Stimulated activated CD4-positive, alpha-beta T cell treated with anti-CD3 and anti-CD28 coated beads, TNF-alpha, amount 100 ng/mL, for 4 hours (primary cell): ENCODE measurements around the gene RAB5B.
"Not testable (repeated sequence)": the region's sequence is repeated elsewhere in the genome, so short reads cannot be mapped to it uniquely, and the experiment has no call there.

Experiments used
- DNase-seq, 3 experiments: peaks; one replicate each; pipeline ENCODE4 v3.0.0-alpha.2; 2020; ENCODE audit warnings: low read depth in 3 of 3

RAB5B gene

GRCh38 chr12:56014205-56014604 is 40.3 kb downstream of the RAB5B start:
- DNase-seq: no peak

DNA sequence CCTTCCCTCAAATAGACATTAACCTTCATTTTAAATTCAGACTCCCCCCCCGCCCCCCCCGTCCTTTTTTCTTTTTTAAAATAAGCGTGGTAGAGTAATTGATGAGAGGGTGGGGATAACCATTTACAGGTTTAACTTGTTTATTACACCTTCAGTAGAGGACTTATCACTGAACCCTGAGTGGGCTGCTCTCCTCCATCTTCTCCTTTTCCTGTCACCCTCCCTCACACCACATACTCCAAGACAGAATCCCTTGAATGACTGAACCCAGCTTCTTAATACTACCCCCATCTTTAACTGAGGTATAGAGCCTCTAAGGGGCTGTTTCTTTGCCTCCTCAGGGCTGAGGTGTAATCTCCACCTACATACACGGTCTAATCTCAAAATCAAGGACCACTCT is 43.3 kb downstream of the RAB5B start:
- no peak for DNase-seq

DNA sequence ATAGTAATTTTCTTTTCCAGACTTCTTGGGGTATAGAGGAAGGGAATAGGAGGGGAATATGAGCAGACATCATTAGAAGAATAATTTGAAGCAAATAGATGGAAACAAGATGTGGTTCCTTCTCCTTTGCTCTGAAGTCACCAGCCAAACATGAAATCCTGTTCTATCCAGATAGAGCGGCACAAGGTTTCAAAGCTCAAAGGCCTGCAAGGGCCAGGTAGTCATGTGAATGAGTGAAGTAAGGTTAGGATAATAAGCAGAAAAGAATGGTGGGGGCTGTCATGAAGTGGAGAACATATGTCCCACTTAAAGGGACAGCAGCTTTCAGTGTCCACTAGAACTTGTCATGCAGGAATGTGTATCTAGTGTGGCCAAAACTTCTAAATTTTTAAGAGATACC is 44.5 kb downstream of the RAB5B start:
- DNase-seq: no peak

- DNase-seq: no peak
These were observed 46.7 kb downstream of the RAB5B start, which contains the start of gene IKZF4 for GRCh38 chr12:56020423-56021184. TSS of gene IKZF4 (plus strand) at chr12:56021043. CDS start at chr12:56021494, 451 bp downstream.

DNA sequence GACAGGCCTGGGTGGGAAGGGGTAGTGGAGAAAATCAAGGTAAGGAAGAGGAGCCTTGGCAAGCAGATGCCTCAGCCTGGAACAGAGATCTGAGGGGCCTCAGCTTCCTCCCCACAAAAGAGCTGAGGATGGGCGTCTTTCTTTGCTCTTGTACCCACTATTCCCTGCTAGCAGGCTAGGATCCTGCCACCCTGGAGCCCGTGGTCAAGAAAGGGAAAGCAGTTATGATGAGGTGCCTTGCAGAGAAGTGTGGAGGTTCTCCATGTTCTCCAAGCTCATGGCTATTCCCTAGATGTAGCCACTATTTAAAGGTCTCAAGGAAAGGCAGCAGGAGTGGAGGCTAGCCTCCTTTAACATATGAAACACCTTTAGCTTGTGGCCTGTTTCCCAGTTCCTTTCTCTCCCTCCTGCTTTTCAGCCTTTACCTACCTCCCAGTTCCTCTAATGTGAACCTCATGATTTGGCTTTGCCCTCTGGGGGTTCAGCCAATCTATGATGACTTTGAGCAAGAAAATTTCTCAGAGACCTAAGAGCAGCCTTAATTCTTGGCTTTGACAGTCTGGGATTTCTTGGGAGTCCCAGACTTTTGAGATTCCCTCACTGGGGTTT is 48.1 kb downstream of the RAB5B start:
- DNase-seq: no peak

- DNase-seq: no peak
These were observed 54.8 kb downstream of the RAB5B start for GRCh38 chr12:56028511-56029165.

DNA sequence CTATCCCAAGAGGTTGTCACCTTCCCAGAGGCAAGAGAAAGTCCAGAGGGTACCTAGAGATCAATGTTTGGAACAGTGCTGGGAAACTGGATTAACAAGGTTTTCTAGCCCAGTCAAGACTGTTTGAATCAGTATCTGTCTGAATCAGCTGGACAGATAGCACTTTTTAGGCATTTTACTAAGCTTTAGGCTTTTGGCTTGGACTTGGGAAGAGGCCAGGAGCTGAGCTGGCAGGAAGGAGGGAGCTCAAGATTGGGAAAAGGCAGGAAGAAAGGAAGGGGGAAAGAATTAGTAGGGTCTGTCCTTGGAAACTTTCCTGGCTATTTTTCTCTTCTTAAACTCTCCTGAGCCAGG is 55.3 kb downstream of the RAB5B start:
- no peak for DNase-seq

DNA sequence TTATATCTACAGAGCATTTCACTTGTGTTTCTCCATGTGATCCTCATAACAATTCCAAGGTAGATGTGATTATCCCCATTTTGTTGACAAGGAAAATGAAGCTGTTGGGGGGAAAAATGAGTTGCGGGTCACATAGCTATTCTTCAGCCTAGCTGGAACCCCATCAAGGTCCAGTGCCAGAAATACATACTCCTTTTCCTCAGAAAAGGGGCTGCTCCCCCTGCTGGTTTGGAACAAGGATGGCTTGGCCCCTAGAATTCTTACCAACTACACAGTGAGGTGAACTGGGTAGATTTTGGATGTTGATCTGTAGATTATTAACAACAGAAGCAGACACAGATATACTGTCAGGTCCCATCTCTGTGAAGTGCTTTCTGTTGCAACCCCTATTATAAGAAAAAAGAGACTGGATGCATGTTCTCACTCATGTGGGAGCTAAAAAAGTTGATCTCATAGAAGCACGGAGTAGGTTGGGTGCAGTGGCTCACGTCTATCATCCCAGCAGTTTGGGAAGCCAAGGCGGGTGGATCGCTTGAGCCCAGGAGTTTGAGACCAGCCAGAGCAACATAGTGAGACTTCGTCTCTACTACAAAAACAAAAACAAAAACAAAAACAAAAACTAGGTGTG is 55.9 kb downstream of the RAB5B start:
- peak in 1 of 3 experiments; percentile 28 for DNase-seq

- DNase-seq: no peak
These were observed 58.1 kb downstream of the RAB5B start for GRCh38 chr12:56031987-56032386.

DNA sequence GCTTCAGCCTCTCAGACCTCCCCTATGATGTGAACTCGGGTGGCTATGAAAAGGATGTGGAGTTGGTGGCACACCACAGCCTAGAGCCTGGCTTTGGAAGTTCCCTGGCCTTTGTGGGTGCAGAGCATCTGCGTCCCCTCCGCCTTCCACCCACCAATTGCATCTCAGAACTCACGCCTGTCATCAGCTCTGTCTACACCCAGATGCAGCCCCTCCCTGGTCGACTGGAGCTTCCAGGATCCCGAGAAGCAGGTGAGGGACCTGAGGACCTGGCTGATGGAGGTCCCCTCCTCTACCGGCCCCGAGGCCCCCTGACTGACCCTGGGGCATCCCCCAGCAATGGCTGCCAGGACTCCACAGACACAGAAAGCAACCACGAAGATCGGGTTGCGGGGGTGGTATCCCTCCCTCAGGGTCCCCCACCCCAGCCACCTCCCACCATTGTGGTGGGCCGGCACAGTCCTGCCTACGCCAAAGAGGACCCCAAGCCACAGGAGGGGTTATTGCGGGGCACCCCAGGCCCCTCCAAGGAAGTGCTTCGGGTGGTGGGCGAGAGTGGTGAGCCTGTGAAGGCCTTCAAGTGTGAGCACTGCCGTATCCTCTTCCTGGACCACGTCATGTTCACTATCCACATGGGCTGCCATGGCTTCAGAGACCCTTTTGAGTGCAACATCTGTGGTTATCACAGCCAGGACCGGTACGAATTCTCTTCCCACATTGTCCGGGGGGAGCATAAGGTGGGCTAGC is 60.9 kb downstream of the RAB5B start:
- no peak for DNase-seq

DNA sequence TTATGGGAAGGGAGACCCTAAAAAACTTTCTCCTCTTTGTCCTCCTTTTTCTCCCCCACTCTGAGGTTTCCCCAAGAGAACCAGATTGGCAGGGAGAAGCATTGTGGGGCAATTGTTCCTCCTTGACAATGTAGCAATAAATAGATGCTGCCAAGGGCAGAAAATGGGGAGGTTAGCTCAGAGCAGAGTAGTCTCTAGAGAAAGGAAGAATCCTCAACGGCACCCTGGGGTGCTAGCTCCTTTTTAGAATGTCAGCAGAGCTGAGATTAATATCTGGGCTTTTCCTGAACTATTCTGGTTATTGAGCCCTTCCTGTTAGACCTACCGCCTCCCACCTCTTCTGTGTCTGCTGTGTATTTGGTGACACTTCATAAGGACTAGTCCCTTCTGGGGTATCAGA is 63.3 kb downstream of the RAB5B start:
- DNase-seq: no peak

- no peak for DNase-seq
These were observed 64.3 kb downstream of the RAB5B start for GRCh38 chr12:56038022-56038655.

GRCh38 chr12:56040151-56040550 is 66.3 kb downstream of the RAB5B start:
- DNase-seq: no peak

DNA sequence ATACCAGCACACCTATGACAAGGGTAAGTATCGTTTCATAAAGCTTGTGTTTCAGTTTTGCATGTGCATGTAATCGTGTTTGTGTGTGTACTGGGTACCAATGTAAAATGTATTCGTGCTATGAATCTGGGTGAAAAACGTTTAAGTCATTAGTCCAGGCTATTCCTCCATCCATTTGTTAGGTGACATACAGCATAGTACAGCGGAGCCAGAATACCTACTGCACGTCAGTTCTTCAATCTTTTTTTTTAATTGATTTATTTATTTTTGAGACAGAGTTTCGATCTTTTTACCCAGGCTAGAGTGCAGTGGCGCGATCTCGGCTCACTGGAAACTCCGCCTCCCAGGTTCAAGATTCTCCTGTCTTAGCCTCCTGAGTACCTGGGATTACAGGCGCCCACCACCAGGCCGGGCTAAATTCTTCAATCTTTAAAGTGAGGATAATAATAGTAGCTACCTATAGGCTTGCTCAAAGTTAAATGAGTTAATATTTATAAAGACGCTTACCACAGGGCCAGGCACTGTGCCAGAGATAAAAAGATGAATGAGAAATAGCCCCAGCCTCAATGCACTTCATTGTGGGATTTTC is 67.2 kb downstream of the RAB5B start:
- no peak for DNase-seq

GRCh38 chr12:56041552-56042429 is 67.9 kb downstream of the RAB5B start, which contains the start of gene RPS26:
TSS of gene RPS26 (plus strand) at chr12:56041918. CDS start at chr12:56042167, 249 bp downstream.
- DNase-seq: peak; percentile 65 to 81 (median 78)

DNA sequence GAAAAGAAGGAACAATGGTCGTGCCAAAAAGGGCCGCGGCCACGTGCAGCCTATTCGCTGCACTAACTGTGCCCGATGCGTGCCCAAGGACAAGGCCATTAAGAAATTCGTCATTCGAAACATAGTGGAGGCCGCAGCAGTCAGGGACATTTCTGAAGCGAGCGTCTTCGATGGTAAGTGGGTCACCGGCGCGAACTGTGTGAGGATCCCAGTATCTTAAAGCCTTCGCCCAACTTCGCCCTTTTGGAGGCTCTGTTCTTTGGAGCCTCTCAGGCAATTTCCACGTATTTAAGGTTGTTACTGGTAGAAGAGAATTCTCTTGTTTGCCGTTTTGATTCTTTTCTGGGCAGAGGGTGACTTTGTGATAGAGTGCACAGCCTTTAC is 68.5 kb downstream of the RAB5B start:
- DNase-seq: not testable (repeated sequence)

GRCh38 chr12:56042843-56043242 is 69.0 kb downstream of the RAB5B start:
- DNase-seq: no peak
